ENCODE data around the gene HK1.

The HK1 gene

DNA sequence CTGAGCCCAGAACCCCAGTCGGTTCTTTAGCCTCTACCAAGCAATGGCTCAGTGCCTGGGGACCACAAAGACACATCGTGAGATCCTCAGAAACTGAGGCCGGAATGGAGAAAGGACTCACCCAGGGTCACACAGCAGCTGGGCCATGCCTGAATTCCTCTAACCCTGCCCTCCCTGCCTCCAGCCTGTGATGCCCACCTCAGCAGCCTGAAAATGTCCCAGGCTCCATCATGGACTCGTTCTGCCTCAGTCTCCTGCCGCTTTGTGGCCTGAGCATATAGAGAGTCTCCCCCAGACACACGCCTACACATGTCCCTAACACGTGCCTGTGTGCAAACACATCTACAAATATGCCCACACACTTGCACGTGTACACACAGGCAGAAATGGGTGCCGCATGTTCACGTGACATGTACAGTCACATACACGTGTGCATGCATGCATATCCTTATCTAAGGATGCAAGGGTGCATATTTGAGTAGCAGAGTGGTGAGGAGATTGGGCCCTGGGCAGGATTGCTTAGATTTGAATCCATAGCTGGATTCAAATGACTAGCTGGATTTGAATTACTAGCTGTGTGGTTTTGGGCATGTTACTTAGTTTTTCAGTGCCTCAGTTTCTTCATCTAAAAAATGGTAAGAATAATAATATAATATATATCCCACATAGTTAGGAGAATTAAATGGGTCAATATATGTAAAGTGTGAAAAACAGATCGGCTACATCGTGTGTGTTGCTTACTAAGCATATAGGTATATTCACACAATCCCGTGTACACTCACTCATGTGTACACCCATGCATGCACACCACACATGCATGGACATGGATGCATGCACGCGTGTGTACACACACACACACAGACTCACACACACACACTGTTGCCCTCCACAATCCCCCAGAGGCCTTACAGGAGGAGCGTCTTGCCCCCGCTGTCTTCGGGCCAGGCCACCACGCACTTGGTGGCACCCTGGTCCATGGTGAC is 136.0 kb downstream of the HK1 start:
- Histone ChIP-seq H3K36me3 (replicated peaks in 1 of 2; ENCODE audit: control insufficient read depth in 2 of 2, insufficient read depth in 2 of 2, low read length in 2 of 2) (no peaks in the 10 kb centered on the region), H3K4me2 (ENCODE audit: insufficient read depth, low read length, poor library complexity, severe bottlenecking) (no peak overlapping the region), H2BK5ac (ENCODE audit: low read length) (peak overlapping the region; percentile 63), H3K4ac (ENCODE audit: low read length) (no peak overlapping the region), H2AFZ (ENCODE audit: low read length) (no peak overlapping the region), H3K9me3 (replicated peaks in 1 of 2; ENCODE audit: control insufficient read depth in 2 of 2, insufficient read depth in 1 of 2, low read depth in 1 of 2, low read length in 2 of 2) (no peaks in the 10 kb centered on the region), H4K8ac (ENCODE audit: low read depth, low read length) (no peak overlapping the region), H3K79me1 (ENCODE audit: low read depth, low read length) (no peaks in the 10 kb centered on the region), H2BK12ac (ENCODE audit: low read length) (no peak overlapping the region), H3K4me1 (ENCODE audit: control insufficient read depth in 2 of 2, insufficient read depth in 1 of 2, low read depth in 1 of 2, low read length in 2 of 2) (no peaks in the 10 kb centered on the region), H2BK15ac (ENCODE audit: low read length) (peak overlapping the region; percentile 35), H4K91ac (ENCODE audit: low read depth, low read length, poor library complexity) (no peak overlapping the region), H2BK120ac (ENCODE audit: low read depth, low read length) (no peak overlapping the region), H3K14ac (ENCODE audit: low read length) (no peak overlapping the region), H3K23ac (ENCODE audit: low read depth, low read length, poor library complexity) (no peak overlapping the region), H3K27me3 (ENCODE audit: control insufficient read depth in 3 of 3, insufficient read depth in 3 of 3, low read depth in 1 of 3, low read length in 3 of 3) (peaks cover 0 to 28% (median 0%) of the 10 kb centered on the region in 3 experiments), H2AK5ac (ENCODE audit: low read depth, low read length) (peak overlapping the region; percentile 1), H3K18ac (ENCODE audit: low read length) (peak overlapping the region; percentile 53), H3K27ac (replicated peaks; ENCODE audit: low read length) (no peak overlapping the region), H3K9ac (ENCODE audit: low read depth, low read length, poor library complexity) (no peak overlapping the region), H3K4me3 (ENCODE audit: low read length in 2 of 2) (peak overlapping the region in 1 of 2 donors; percentile 27)
- WGBS, 2 donors (ENCODE audit: extremely low coverage in 2 of 2, insufficient read length in 2 of 2, insufficient replicate concordance in 1 of 2): no CpG with 5 or more reads among the region's 20 CpGs
- no peak for DNase-seq (ENCODE audit: low spot score)

DNA sequence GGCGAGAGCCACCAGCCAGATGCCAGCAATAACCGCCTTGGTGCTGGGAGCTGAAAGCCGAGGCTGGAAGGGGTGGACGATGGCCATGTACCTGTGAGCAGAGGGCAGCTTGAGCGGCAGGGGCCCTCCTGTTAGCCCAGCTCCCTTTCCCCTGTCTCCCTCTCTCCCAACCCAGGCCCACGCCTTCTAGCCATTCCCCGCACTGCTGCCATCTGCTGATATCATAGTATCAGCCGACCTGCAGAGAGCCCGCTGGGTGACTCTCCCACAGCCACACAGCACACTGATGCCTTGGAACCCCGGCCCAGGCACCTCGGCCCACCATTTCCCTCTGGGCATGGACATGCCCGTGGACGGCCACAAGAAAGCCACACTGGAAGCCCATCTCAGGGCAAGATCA is 136.8 kb downstream of the HK1 start:
- H3K14ac ChIP-seq (ENCODE audit: low read length): peak overlapping the region; percentile 43
- H4K8ac ChIP-seq (ENCODE audit: low read depth, low read length): no peak overlapping the region
- no peak overlapping the region for H4K91ac ChIP-seq (ENCODE audit: low read depth, low read length, poor library complexity)
- no peaks in the 10 kb centered on the region for H3K36me3 ChIP-seq (replicated peaks in 1 of 2; ENCODE audit: control insufficient read depth in 2 of 2, insufficient read depth in 2 of 2, low read length in 2 of 2)
- H2BK15ac ChIP-seq (ENCODE audit: low read length): peak overlapping the region; percentile 35
- H2BK12ac ChIP-seq (ENCODE audit: low read length): no peak overlapping the region
- peaks cover 0 to 26% (median 0%) of the 10 kb centered on the region in 3 experiments for H3K27me3 ChIP-seq (ENCODE audit: control insufficient read depth in 3 of 3, insufficient read depth in 3 of 3, low read depth in 1 of 3, low read length in 3 of 3)
- H2AFZ ChIP-seq (ENCODE audit: low read length): no peak overlapping the region
- DNase-seq (ENCODE audit: low spot score): no peak
- no peak overlapping the region for H2BK120ac ChIP-seq (ENCODE audit: low read depth, low read length)
- H2BK5ac ChIP-seq (ENCODE audit: low read length): peak overlapping the region; percentile 63
- H3K79me1 ChIP-seq (ENCODE audit: low read depth, low read length): no peaks in the 10 kb centered on the region
- no peak overlapping the region for H3K4ac ChIP-seq (ENCODE audit: low read length)
- no peak overlapping the region for H3K4me2 ChIP-seq (ENCODE audit: insufficient read depth, low read length, poor library complexity, severe bottlenecking)
- H2AK5ac ChIP-seq (ENCODE audit: low read depth, low read length): peak overlapping the region; percentile 1
- peak overlapping the region; percentile 53 for H3K18ac ChIP-seq (ENCODE audit: low read length)
- WGBS, 2 donors (ENCODE audit: extremely low coverage in 2 of 2, insufficient read length in 2 of 2, insufficient replicate concordance in 1 of 2): no CpG with 5 or more reads among the region's 13 CpGs
- peak overlapping the region; percentile 30 for H3K9ac ChIP-seq (ENCODE audit: low read depth, low read length, poor library complexity)
- H3K23ac ChIP-seq (ENCODE audit: low read depth, low read length, poor library complexity): no peak overlapping the region
- H3K27ac ChIP-seq (replicated peaks; ENCODE audit: low read length): no peak overlapping the region
- no peaks in the 10 kb centered on the region for H3K4me1 ChIP-seq (ENCODE audit: control insufficient read depth in 2 of 2, insufficient read depth in 1 of 2, low read depth in 1 of 2, low read length in 2 of 2)
- H3K4me3 ChIP-seq (ENCODE audit: low read length in 2 of 2): no peak overlapping the region
- no peaks in the 10 kb centered on the region for H3K9me3 ChIP-seq (replicated peaks in 1 of 2; ENCODE audit: control insufficient read depth in 2 of 2, insufficient read depth in 1 of 2, low read depth in 1 of 2, low read length in 2 of 2)

- no peak overlapping the region for H2AFZ ChIP-seq (ENCODE audit: low read length)
- DNase-seq (ENCODE audit: low spot score): no peak
- H2AK5ac ChIP-seq (ENCODE audit: low read depth, low read length): peak overlapping the region; percentile 64
- peak overlapping the region; percentile 26 for H3K14ac ChIP-seq (ENCODE audit: low read length)
- WGBS, 2 donors (ENCODE audit: extremely low coverage in 2 of 2, insufficient read length in 2 of 2, insufficient replicate concordance in 1 of 2): no CpG with 5 or more reads among the region's 10 CpGs
- H3K18ac ChIP-seq (ENCODE audit: low read length): no peak overlapping the region
- H3K9me3 ChIP-seq (replicated peaks in 1 of 2; ENCODE audit: control insufficient read depth in 2 of 2, insufficient read depth in 1 of 2, low read depth in 1 of 2, low read length in 2 of 2): no peaks in the 10 kb centered on the region
- H3K4me2 ChIP-seq (ENCODE audit: insufficient read depth, low read length, poor library complexity, severe bottlenecking): no peak overlapping the region
- H4K8ac ChIP-seq (ENCODE audit: low read depth, low read length): no peak overlapping the region
- no peak overlapping the region for H4K91ac ChIP-seq (ENCODE audit: low read depth, low read length, poor library complexity)
- no peak overlapping the region for H2BK12ac ChIP-seq (ENCODE audit: low read length)
- H3K23ac ChIP-seq (ENCODE audit: low read depth, low read length, poor library complexity): no peak overlapping the region
- peak overlapping the region in 1 of 2 donors; percentile 32 for H3K4me3 ChIP-seq (ENCODE audit: low read length in 2 of 2)
- no peak overlapping the region for H3K27ac ChIP-seq (replicated peaks; ENCODE audit: low read length)
- H3K79me1 ChIP-seq (ENCODE audit: low read depth, low read length): no peaks in the 10 kb centered on the region
- no peak overlapping the region for H2BK120ac ChIP-seq (ENCODE audit: low read depth, low read length)
- no peaks in the 10 kb centered on the region for H3K4me1 ChIP-seq (ENCODE audit: control insufficient read depth in 2 of 2, insufficient read depth in 1 of 2, low read depth in 1 of 2, low read length in 2 of 2)
- no peaks in the 10 kb centered on the region for H3K36me3 ChIP-seq (replicated peaks in 1 of 2; ENCODE audit: control insufficient read depth in 2 of 2, insufficient read depth in 2 of 2, low read length in 2 of 2)
- H2BK5ac ChIP-seq (ENCODE audit: low read length): no peak overlapping the region
- no peak overlapping the region for H3K9ac ChIP-seq (ENCODE audit: low read depth, low read length, poor library complexity)
- H3K27me3 ChIP-seq (ENCODE audit: control insufficient read depth in 3 of 3, insufficient read depth in 3 of 3, low read depth in 1 of 3, low read length in 3 of 3): peaks cover 0 to 21% (median 0%) of the 10 kb centered on the region in 3 experiments
- no peak overlapping the region for H3K4ac ChIP-seq (ENCODE audit: low read length)
- H2BK15ac ChIP-seq (ENCODE audit: low read length): peak overlapping the region; percentile 14
These were observed 137.7 kb downstream of the HK1 start for GRCh38 chr10:69415951-69416350.

DNA sequence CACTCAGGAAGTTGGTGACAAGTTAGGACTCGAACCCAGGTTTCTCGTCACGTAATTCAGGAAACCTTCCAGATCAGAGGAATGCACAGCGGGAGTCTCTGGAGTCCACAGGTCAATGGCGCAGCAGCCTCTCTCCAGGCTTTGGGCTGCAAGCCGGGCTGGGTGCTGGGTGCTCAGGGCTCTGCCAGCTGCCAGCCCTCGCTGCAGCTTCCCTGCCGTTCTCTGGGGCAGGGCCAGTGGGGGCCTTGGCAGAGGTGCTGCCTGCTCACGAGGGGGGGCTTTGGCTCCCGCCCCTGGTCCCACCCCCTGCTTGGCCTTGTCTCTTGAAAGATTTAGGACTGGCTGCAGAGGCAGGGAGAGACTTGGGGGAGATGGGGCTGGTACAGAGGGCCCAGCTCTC is 138.4 kb downstream of the HK1 start, which contains the start of gene TACR2:
Gene TACR2, minus strand, starts transcription at position 224 of the 400 bp plus-strand sequence. CDS start 595 bp downstream, outside the sequence.
- no peak within 1 kb of the TSS for H4K8ac ChIP-seq (ENCODE audit: low read depth, low read length)
- peak within 1 kb of the TSS; percentile 45 for H3K23ac ChIP-seq (ENCODE audit: low read depth, low read length, poor library complexity)
- no peak within 1 kb of the TSS for H3K9ac ChIP-seq (ENCODE audit: low read depth, low read length, poor library complexity)
- H3K4me1 ChIP-seq (ENCODE audit: control insufficient read depth in 2 of 2, insufficient read depth in 1 of 2, low read depth in 1 of 2, low read length in 2 of 2): no peaks in the 10 kb centered on the region
- no peak within 1 kb of the TSS for H4K91ac ChIP-seq (ENCODE audit: low read depth, low read length, poor library complexity)
- no peak within 1 kb of the TSS for H3K18ac ChIP-seq (ENCODE audit: low read length)
- H3K79me1 ChIP-seq (ENCODE audit: low read depth, low read length): no peaks in the 10 kb centered on the region
- WGBS, 2 donors (ENCODE audit: extremely low coverage in 2 of 2, insufficient read length in 2 of 2, insufficient replicate concordance in 1 of 2): no CpG with 5 or more reads among the region's 10 CpGs
- H2BK5ac ChIP-seq (ENCODE audit: low read length): no peak within 1 kb of the TSS
- peak within 1 kb of the TSS in 1 of 2 donors; percentile 32 for H3K4me3 ChIP-seq (ENCODE audit: low read length in 2 of 2)
- no peak for DNase-seq (ENCODE audit: low spot score)
- no peak within 1 kb of the TSS for H2BK12ac ChIP-seq (ENCODE audit: low read length)
- no peak within 1 kb of the TSS for H2BK120ac ChIP-seq (ENCODE audit: low read depth, low read length)
- no peaks in the 10 kb centered on the region for H3K9me3 ChIP-seq (replicated peaks in 1 of 2; ENCODE audit: control insufficient read depth in 2 of 2, insufficient read depth in 1 of 2, low read depth in 1 of 2, low read length in 2 of 2)
- H2AK5ac ChIP-seq (ENCODE audit: low read depth, low read length): peak within 1 kb of the TSS; percentile 64
- H3K36me3 ChIP-seq (replicated peaks in 1 of 2; ENCODE audit: control insufficient read depth in 2 of 2, insufficient read depth in 2 of 2, low read length in 2 of 2): no peaks in the 10 kb centered on the region
- peak within 1 kb of the TSS; percentile 14 for H2BK15ac ChIP-seq (ENCODE audit: low read length)
- H3K27me3 ChIP-seq (ENCODE audit: control insufficient read depth in 3 of 3, insufficient read depth in 3 of 3, low read depth in 1 of 3, low read length in 3 of 3): peaks cover 0 to 18% (median 0%) of the 10 kb centered on the region in 3 experiments
- no peak within 1 kb of the TSS for H3K27ac ChIP-seq (replicated peaks; ENCODE audit: low read length)
- H3K4me2 ChIP-seq (ENCODE audit: insufficient read depth, low read length, poor library complexity, severe bottlenecking): no peak within 1 kb of the TSS
- H2AFZ ChIP-seq (ENCODE audit: low read length): no peak within 1 kb of the TSS
- H3K14ac ChIP-seq (ENCODE audit: low read length): peak within 1 kb of the TSS; percentile 26
- no peak within 1 kb of the TSS for H3K4ac ChIP-seq (ENCODE audit: low read length)

All from neuronal stem cell (in vitro differentiated cells).